K562 (cell line): ENCODE measurements around the gene DGKA. TPM values are rescaled to one million over a fixed set of nuclear protein-coding genes. Genes with fewer than 3 reads are reported as not detected.

Experiments
- E2F3 ChIP-seq: fragments of 250-450 bp; sonication (Bioruptor Pico); IDR thresholded peaks from 2 replicates; pipeline ENCODE4 v1.4.0; 2020; ENCODE audit warnings: mild to moderate bottlenecking
- NUFIP1 ChIP-seq: fragments of 450-650 bp; IDR thresholded peaks from 2 replicates; pipeline ENCODE4 v1.6.1; 2018; ENCODE audit not compliant: partially characterized antibody
- SAFB ChIP-seq: fragments of 200-400 bp; formaldehyde crosslinking; IDR thresholded peaks from 2 replicates; pipeline ENCODE4 v1.6.1; 2017; ENCODE audit warnings: low read depth, low read length, borderline replicate concordance
- SMC3 ChIP-seq: conservative IDR thresholded peaks from 2 replicates; pipeline ENCODE4 v1.6.1; 2011; ENCODE audit warnings: low read depth, low read length, improper control_type of control experiment; ENCODE audit not compliant: insufficient read depth
- ZNF143 ChIP-seq: sonication (generic); formaldehyde crosslinking; IDR thresholded peaks from 2 replicates; pipeline ENCODE4 v1.9.0; 2022; ENCODE audit warnings: mild to moderate bottlenecking, missing genetic modification reagents
- ZNF609 ChIP-seq: sonication (generic); formaldehyde crosslinking; IDR thresholded peaks from 2 replicates; pipeline ENCODE4 v1.8.1; 2023; ENCODE audit warnings: missing genetic modification reagents, mild to moderate bottlenecking, borderline replicate concordance
- polyA plus RNA-seq, 8 experiments: library from polyadenylated mRNA; depleted of rRNA in 4 of 8; stranded (reverse) in 5 of 8; unstranded in 3 of 8; fragments of >200 nt; fragmentation: Nextera tagmentation in 2 of 8; fragmentation: Illumina TruSeq in 1 of 8; extraction: Ambion mirVana in 2 of 8; extraction: Trizol in 1 of 8; gene quantifications; 2 replicates each; pipeline versions ENCODE4 v1.2.1 to v1.2.3, GENCODE V29; 2011 to 2014; ENCODE audit warnings: inconsistent platforms in 1 of 8, missing spikeins in 1 of 8
- total RNA-seq, 7 experiments: library from RNA; depleted of rRNA in 6 of 7; stranded (reverse); fragments of >200 nt in 6 of 7; fragmentation: Illumina TruSeq in 2 of 7; extraction: Trizol in 2 of 7; gene quantifications; 2 replicates each; pipeline versions ENCODE4 v1.2.1 to v1.2.3, GENCODE V29; 2011 to 2021; ENCODE audit warnings: low replicate concordance in 1 of 7
- TF ChIP-seq, protein P1 (sequence below): fragments of 250-450 bp; sonication (Bioruptor Pico); IDR thresholded peaks from 2 replicates; pipeline ENCODE4 v1.8.0; 2021; ENCODE audit warnings: moderate library complexity, mild to moderate bottlenecking, inconsistent platforms
- TF ChIP-seq, protein P2 (sequence below): fragments of 450-650 bp; IDR thresholded peaks from one replicate; pipeline ENCODE4 v1.6.1; 2018; ENCODE audit warnings: mild to moderate bottlenecking, moderate library complexity; ENCODE audit not compliant: partially characterized antibody
- TF ChIP-seq, protein P3 (sequence below): fragments of 250-450 bp; sonication (Bioruptor Pico); IDR thresholded peaks from 2 replicates; pipeline ENCODE4 v1.4.0; 2020

The DGKA gene
- total and polyA plus RNA-seq, 9 of the 15 experiments (the other 6 are each of a cell fraction or from before 2014, with no cell fraction given) = 3.4 to 12.4 (median 6.2) TPM

DNA sequence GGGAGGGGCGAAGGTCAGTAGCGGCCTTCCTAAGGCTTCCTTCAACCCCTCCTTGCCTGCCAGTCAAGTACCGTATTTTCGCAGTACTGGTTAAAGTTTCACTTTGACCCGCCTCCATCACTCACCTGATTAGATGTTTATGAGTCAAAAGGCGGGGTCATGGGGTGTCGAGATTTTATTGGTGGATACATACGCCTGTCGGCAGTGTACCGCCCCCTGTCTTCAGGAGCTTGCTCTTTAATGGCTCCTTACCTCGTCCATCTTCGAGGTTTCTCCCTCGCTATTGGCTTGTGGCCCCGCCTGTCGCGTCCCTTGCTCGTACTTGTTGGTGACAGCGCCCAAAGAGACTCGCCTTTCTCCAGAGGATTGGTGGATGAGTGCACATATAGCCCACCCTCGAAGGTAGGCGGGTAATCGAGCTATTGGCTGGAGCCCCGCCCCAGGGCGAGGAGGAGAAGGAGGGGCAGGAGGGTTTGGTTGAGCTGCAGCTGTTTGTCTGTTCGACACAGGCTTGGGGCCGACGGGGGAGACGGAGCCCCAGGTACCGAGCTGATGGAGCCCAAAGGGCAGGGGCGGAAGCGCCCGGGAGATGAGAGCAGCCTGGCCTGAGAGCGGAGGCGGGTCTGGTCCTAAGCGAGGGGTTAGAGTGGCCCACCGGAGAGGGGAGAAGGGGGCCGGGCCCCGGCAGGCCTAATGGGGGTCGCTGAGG is 42.8 kb downstream of the DGKA start, which contains the start of gene RAB5B (continued):
- TF ChIP-seq, protein P1, sequence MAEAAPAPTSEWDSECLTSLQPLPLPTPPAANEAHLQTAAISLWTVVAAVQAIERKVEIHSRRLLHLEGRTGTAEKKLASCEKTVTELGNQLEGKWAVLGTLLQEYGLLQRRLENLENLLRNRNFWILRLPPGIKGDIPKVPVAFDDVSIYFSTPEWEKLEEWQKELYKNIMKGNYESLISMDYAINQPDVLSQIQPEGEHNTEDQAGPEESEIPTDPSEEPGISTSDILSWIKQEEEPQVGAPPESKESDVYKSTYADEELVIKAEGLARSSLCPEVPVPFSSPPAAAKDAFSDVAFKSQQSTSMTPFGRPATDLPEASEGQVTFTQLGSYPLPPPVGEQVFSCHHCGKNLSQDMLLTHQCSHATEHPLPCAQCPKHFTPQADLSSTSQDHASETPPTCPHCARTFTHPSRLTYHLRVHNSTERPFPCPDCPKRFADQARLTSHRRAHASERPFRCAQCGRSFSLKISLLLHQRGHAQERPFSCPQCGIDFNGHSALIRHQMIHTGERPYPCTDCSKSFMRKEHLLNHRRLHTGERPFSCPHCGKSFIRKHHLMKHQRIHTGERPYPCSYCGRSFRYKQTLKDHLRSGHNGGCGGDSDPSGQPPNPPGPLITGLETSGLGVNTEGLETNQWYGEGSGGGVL = no peak
- TF ChIP-seq NUFIP1 = no peak
- TF ChIP-seq SMC3 = no peak
- TF ChIP-seq SAFB = no peak
- no peak for TF ChIP-seq ZNF143
- TF ChIP-seq ZNF609 (CRISPR knock-in tag) = no peak
- TF ChIP-seq, protein P2, sequence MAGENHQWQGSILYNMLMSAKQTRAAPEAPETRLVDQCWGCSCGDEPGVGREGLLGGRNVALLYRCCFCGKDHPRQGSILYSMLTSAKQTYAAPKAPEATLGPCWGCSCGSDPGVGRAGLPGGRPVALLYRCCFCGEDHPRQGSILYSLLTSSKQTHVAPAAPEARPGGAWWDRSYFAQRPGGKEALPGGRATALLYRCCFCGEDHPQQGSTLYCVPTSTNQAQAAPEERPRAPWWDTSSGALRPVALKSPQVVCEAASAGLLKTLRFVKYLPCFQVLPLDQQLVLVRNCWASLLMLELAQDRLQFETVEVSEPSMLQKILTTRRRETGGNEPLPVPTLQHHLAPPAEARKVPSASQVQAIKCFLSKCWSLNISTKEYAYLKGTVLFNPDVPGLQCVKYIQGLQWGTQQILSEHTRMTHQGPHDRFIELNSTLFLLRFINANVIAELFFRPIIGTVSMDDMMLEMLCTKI = no peak
- TF ChIP-seq, protein P3, sequence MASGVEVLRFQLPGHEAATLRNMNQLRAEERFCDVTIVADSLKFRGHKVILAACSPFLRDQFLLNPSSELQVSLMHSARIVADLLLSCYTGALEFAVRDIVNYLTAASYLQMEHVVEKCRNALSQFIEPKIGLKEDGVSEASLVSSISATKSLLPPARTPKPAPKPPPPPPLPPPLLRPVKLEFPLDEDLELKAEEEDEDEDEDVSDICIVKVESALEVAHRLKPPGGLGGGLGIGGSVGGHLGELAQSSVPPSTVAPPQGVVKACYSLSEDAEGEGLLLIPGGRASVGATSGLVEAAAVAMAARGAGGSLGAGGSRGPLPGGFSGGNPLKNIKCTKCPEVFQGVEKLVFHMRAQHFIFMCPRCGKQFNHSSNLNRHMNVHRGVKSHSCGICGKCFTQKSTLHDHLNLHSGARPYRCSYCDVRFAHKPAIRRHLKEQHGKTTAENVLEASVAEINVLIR (CRISPR knock-in tag) = peak; percentile 73
- 0 out of 2 replicates have a peak, but pooled peaks have one; percentile 58 for TF ChIP-seq E2F3 (CRISPR knock-in tag)
